ENCODE data around the gene PTPN11. TPM values are rescaled to one million over a fixed set of nuclear protein-coding genes. Genes with fewer than 3 reads are reported as not detected.

PTPN11 gene
- total RNA-seq, 1 experiment from 2014 or later, result 121 TPM

GRCh38 chr12:112422531-112422930 lies 3.8 kb downstream of the PTPN11 start:
- Histone ChIP-seq H3K27me3 (ENCODE audit: low read length) (no peaks in the 10 kb centered on the region), H3K4me1 (ENCODE audit: insufficient read depth, low read length) (peaks cover 15% of the 10 kb centered on the region), H3K79me2 (ENCODE audit: low read length) (peaks cover 88% of the 10 kb centered on the region), H3K9me3 (ENCODE audit: low read length) (no peaks in the 10 kb centered on the region), H3F3A (ENCODE audit: low read length, unreplicated experiment) (no peaks in the 10 kb centered on the region), H3K4me2 (ENCODE audit: low read length) (no peak overlapping the region), H2AFZ (ENCODE audit: low read length) (no peak overlapping the region), H4K20me1 (ENCODE audit: low read length) (peaks cover 43% of the 10 kb centered on the region), H3K9me2 (replicated peaks; ENCODE audit: low read length) (no peaks in the 10 kb centered on the region), H3K4me3 (ENCODE audit: low read length) (no peak overlapping the region), H3K9ac (ENCODE audit: low read length) (no peak overlapping the region), H3K27ac (ENCODE audit: low read length) (no peak overlapping the region), H3K36me3 (ENCODE audit: low read depth, low read length) (peaks cover 14% of the 10 kb centered on the region; the same call in 1 of the 2 replicates)
- ChIA-PET CTCF (no interaction called here), POLR2A (ENCODE audit: unreplicated experiment) (no interaction called here)
- intact Hi-C loops (cut with micrococcal nuclease), result no loop called here
- TF ChIP-seq CTCF (conservative IDR thresholded peaks at IDR 0.05; ENCODE audit: low read depth, low read length) (no peak), EZH2 (IDR thresholded peaks at IDR 0.05; ENCODE audit: low read length, unreplicated experiment) (no peak), EZH2phosphoT487 (IDR thresholded peaks at IDR 0.05; ENCODE audit: borderline replicate concordance, low read length) (no peak)
- no peak for DNase-seq
- BruUV-seq (replicated peaks), result no TSS peak
- no peak for ATAC-seq

- Histone ChIP-seq H3K4me2 (ENCODE audit: low read length) (no peak overlapping the region), H3K9me2 (replicated peaks; ENCODE audit: low read length) (no peaks in the 10 kb centered on the region), H3F3A (ENCODE audit: low read length, unreplicated experiment) (no peaks in the 10 kb centered on the region), H4K20me1 (ENCODE audit: low read length) (peaks cover 43% of the 10 kb centered on the region), H3K4me1 (ENCODE audit: insufficient read depth, low read length) (peaks cover 15% of the 10 kb centered on the region), H3K27ac (ENCODE audit: low read length) (no peak overlapping the region), H3K9me3 (ENCODE audit: low read length) (no peaks in the 10 kb centered on the region), H3K79me2 (ENCODE audit: low read length) (peaks cover 93% of the 10 kb centered on the region), H3K4me3 (ENCODE audit: low read length) (no peak overlapping the region), H3K9ac (ENCODE audit: low read length) (no peak overlapping the region), H3K27me3 (ENCODE audit: low read length) (no peaks in the 10 kb centered on the region), H2AFZ (ENCODE audit: low read length) (no peak overlapping the region), H3K36me3 (ENCODE audit: low read depth, low read length) (peaks cover 14% of the 10 kb centered on the region; the same call in 1 of the 2 replicates)
- ChIA-PET CTCF (no interaction called here), POLR2A (ENCODE audit: unreplicated experiment) (no interaction called here)
- BruUV-seq (replicated peaks), result no TSS peak
- DNase-seq, result no peak
- TF ChIP-seq CTCF (conservative IDR thresholded peaks at IDR 0.05; ENCODE audit: low read depth, low read length), result no peak
- no peak for TF ChIP-seq EZH2phosphoT487 (IDR thresholded peaks at IDR 0.05; ENCODE audit: borderline replicate concordance, low read length)
- no peak for TF ChIP-seq EZH2 (IDR thresholded peaks at IDR 0.05; ENCODE audit: low read length, unreplicated experiment)
- no peak for ATAC-seq
- intact Hi-C loops (cut with micrococcal nuclease), result no loop called here
Observed at GRCh38 chr12:112424126-112424525, 5.4 kb downstream of the PTPN11 start.

- ATAC-seq, result no peak
- Histone ChIP-seq H3K9me3 (ENCODE audit: low read length) (no peaks in the 10 kb centered on the region), H3K4me2 (ENCODE audit: low read length) (no peak overlapping the region), H3K36me3 (ENCODE audit: low read depth, low read length) (peaks cover 12% of the 10 kb centered on the region; the same call in 1 of the 2 replicates), H3K9me2 (replicated peaks; ENCODE audit: low read length) (no peaks in the 10 kb centered on the region), H3K79me2 (ENCODE audit: low read length) (peaks cover 93% of the 10 kb centered on the region), H3K9ac (ENCODE audit: low read length) (no peak overlapping the region), H3K4me3 (ENCODE audit: low read length) (no peak overlapping the region), H3F3A (ENCODE audit: low read length, unreplicated experiment) (no peaks in the 10 kb centered on the region), H3K4me1 (ENCODE audit: insufficient read depth, low read length) (peaks cover 4% of the 10 kb centered on the region), H2AFZ (ENCODE audit: low read length) (no peak overlapping the region), H3K27me3 (ENCODE audit: low read length) (no peaks in the 10 kb centered on the region), H4K20me1 (ENCODE audit: low read length) (peaks cover 33% of the 10 kb centered on the region), H3K27ac (ENCODE audit: low read length) (no peak overlapping the region)
- no peak for DNase-seq
- CTCF ChIA-PET, result interaction anchor here (0.6 kb wide), 1 partner anchor 617 kb away, joined by 3 read pairs; no protein-coding TSS in a partner anchor
- POLR2A ChIA-PET (ENCODE audit: unreplicated experiment), result no interaction called here
- no TSS peak for BruUV-seq (replicated peaks)
- TF ChIP-seq CTCF (conservative IDR thresholded peaks at IDR 0.05; ENCODE audit: low read depth, low read length) (no peak), EZH2phosphoT487 (IDR thresholded peaks at IDR 0.05; ENCODE audit: borderline replicate concordance, low read length) (no peak), EZH2 (IDR thresholded peaks at IDR 0.05; ENCODE audit: low read length, unreplicated experiment) (no peak)
- intact Hi-C loops (cut with micrococcal nuclease), result no loop called here
Observed at GRCh38 chr12:112425582-112426382, 7.0 kb downstream of the PTPN11 start.

Measured in PC-3 (cell line).